OCI-LY7 (cell line): Measurements from ENCODE around the gene DMRTC2.

Experiments used
- EZH2phosphoT487 ChIP-seq: fragments of 200-600 bp; sonication (generic); IDR thresholded peaks from 2 replicates; pipeline ENCODE4 v1.6.1; 2018; ENCODE audit warnings: low read depth, borderline replicate concordance, mild to moderate bottlenecking, mixed run types, antibody characterized with exemption, low read length, moderate library complexity, mixed read lengths
- TF ChIP-seq, protein P1 (sequence below): fragments of 200-600 bp; sonication (generic); conservative IDR thresholded peaks from 2 replicates; pipeline ENCODE4 v1.5.1; 2014; ENCODE audit warnings: mild to moderate bottlenecking, antibody characterized with exemption, low read length, moderate library complexity, mixed read lengths

DNA sequence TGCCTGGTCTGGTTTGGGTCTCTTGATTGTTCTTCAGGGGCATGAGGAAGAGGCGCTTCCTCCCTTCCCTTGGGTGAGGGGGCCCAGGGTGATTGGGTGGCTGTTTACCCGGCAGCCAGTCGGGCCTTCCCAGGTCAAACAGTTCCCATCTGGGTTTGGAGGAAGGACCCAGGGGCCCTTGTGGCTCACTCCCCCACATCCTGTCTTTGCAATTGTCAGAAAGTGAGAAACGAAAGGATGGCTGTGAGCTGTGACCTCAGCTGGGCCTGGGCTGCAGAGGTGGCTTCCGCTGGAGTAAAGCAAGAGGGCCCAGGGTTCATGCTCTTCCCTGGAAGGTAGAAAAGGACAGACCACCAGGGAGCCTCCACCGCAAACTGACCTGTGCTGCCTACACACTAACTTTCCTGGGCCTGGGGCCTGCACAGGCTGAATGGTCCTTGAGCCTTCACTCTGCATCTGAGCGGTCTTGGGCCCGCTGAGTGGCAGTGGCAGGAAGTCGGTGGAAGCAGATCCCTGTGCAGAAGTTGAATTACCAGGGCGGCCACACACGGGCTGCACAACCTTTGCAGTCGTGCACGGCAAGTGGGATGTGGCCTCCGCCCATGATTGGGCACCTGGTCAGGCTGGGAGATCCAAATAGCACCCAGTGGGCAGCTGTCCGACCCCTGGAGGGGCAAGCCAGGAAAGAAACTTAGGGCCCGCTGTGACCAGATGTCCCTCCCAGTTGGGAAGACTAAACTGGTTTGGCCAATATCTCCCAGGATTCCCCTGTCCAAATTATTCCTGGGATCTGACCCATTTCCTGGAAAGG lies 26.9 kb downstream of the DMRTC2 start:
- TF ChIP-seq, protein P1, sequence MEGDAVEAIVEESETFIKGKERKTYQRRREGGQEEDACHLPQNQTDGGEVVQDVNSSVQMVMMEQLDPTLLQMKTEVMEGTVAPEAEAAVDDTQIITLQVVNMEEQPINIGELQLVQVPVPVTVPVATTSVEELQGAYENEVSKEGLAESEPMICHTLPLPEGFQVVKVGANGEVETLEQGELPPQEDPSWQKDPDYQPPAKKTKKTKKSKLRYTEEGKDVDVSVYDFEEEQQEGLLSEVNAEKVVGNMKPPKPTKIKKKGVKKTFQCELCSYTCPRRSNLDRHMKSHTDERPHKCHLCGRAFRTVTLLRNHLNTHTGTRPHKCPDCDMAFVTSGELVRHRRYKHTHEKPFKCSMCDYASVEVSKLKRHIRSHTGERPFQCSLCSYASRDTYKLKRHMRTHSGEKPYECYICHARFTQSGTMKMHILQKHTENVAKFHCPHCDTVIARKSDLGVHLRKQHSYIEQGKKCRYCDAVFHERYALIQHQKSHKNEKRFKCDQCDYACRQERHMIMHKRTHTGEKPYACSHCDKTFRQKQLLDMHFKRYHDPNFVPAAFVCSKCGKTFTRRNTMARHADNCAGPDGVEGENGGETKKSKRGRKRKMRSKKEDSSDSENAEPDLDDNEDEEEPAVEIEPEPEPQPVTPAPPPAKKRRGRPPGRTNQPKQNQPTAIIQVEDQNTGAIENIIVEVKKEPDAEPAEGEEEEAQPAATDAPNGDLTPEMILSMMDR: no peak
- TF ChIP-seq EZH2phosphoT487: no peak
